Right forelimb (tissue), 1 donor: Measurements from ENCODE around the gene MYLK.
A peak's percentile ranks its signal among the peaks of the same experiment; 100 is the strongest.

Experiments used
- DNase-seq: peaks from one replicate; pipeline ENCODE4 v3.0.0-alpha.2; 2018

The MYLK gene

DNA sequence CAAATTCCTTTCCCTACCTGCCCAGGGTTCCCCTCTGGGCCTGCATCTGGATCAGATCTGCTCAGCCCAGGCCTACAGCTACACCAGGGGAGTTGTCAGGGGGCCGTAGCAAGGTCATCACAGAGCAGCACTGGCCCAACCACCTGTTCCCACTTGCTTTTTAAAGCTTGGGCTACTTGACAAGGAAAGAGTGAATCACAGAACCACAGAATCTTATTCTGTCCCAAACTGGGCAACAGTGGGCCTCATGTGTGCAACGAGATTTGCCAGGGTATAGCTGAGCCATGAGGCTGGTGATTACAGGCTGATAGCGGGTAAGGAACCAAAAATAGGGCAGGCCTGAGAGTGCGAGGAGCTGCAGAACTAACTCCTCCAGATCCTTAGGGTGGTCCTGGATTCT, 66.7 kb downstream of the MYLK start:
- no peak for DNase-seq

GRCh38 chr3:123816673-123817207, 67.4 kb downstream of the MYLK start:
- no peak for DNase-seq

GRCh38 chr3:123815981-123816380, 68.2 kb downstream of the MYLK start:
- no peak for DNase-seq

DNA sequence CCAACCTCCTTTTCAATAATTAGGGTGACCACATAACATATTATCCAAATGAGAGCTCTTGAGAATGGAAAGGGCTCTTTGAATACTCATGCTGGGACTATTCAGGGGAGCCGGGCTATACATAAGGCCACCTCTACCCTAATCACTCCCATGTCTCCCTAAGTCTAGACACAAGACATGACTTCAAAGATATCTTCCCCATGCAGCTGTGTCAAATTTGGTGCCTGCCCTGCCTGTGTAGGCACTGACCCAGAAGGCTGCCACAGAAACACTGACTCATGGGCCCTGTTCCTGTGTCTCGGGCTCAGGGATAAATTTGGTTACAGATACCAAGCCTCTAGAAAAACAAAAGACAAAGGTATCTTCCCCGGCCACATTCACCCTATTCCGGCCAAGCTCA, 70.3 kb downstream of the MYLK start:
- DNase-seq: no peak

- DNase-seq: no peak
Measured at GRCh38 chr3:123809597-123809996, 74.5 kb downstream of the MYLK start.

GRCh38 chr3:123808812-123809211, 75.3 kb downstream of the MYLK start:
- DNase-seq: no peak

DNA sequence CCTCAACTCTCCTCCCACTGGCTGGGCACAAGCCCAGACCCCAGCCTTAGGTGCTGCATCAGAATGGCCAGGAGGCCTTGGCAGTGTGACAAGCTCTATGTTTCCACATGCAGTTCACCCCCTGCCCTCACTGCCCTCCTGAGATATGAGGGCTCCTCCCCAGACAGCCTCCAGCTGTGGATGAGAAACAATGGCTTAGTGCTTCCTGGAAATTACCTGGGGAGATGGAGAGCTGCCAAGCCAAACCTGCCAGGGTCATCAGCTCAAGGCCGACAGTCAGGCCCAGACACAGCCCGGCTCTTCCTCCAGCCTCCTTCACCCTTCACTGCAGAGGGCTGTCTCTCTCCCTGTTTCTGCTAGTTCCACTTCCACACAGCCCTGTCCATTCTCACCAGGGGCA, 76.3 kb downstream of the MYLK start:
- DNase-seq: no peak

DNA sequence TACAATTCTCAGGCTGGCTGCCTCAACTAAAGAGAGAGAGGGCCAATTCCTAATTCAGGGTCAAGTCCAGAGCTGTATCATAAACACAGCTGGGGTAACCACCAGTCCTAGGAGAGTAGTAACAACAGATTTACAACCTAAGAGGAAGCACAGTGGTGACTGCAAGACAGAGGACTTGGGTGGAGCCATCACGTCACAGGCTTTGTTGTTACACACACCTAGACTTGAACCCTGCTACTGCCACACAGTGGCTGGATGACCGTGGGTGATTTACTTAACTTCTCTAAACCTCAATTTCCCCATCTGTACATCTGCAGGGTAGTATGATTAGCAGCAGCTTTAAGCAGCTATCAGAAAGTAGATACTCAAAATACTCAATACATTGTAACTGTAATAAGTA, 78.6 kb downstream of the MYLK start:
- no peak for DNase-seq

DNA sequence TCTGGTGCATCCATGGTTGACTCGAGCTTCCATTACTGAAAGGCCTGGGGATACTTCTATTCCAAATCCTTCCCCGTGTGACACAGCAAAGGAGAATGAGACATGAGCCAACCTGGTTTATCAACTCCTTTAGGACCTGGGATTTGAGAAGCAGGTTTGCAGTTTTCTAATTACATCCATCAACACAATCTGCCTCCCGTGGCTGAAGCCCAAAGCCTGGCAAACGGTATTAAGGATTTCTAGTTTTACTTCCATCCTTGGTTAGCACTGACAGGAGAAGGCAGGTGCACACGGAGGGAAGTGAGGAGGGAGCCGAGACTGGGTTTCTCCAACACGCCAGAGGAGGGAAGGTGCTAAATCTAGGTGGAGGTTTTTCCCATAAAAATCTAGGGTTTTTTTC, 79.0 kb downstream of the MYLK start:
- no peak for DNase-seq

DNA sequence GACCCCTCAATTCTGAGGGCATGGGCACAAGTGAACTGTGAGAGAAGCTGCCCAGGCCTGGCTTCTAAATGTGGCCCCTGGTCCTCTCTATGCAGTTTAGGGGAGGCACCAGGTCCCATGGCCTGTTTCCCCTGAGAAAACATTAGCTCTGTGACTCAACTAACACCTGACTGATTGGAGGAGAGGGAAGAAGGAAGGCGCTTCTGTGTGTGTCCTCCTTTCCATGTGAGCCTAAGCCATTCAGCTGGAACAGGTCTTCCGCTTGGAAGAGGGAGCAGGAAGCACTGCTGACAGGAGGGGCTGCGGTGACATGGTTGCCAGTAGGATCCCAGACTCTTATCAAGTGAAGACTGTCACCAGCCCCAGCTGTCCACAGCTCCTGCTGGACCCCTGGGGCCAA, 79.5 kb downstream of the MYLK start:
- DNase-seq: no peak

GRCh38 chr3:123803521-123803920, 80.6 kb downstream of the MYLK start:
- no peak for DNase-seq

GRCh38 chr3:123802007-123802625, 82.0 kb downstream of the MYLK start:
- no peak for DNase-seq

- DNase-seq: no peak
Measured at GRCh38 chr3:123801474-123801873, 82.7 kb downstream of the MYLK start.

DNA sequence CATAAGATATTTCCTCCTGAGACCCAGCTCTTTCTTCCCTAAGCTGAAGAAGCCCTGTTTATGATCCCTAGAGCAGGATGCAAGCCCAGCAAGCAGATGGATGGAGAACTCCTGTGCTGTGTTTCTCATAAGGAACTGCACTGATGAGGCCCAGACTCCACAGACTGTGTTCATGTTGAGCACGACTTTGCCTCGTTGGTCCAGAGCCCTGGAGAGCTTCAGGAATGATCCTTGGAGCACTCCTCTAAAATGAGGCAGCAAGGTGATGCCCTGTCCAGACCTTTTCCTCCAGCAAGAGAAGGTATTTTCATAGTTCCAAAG, 83.8 kb downstream of the MYLK start:
- DNase-seq: no peak

DNA sequence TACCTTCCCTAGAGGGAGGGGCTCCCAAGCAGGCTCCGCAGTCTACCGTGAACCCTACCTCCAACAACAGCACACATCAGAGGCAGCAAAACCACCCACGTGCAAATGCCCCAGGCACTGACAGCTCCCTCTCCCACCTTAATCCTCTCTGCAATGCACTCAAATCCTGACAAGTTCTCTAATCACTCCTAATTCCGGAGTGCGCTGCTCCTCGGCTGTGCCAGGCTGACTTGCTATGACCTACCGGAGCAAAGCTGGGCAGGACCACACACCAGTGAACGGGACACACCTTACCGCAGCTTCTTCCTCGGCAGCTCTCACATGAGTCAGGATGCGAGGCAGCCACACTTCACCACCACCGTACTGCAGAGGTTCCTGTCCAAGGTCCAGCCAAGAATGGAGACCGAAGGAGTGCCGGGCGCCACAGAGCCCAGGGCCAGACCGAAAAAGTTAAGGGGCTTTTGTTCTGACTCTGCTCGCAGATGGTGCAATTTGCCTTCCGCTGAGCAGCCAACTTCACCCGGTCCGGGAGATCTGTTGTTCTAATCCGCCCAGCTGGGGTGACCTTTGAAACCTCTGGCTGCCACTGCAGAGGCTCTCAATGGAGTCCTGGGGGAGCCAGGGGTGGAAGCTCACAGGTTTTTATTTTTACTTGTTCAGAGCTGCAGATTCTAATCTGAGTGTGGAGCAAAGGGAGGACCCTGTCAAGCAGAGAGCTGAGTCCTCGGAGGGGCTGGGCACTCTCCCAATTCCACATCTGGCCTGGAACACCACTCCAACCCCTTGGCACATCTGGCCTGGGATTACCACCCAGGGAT, 84.4 kb downstream of the MYLK start:
- DNase-seq: peak; percentile 55

DNA sequence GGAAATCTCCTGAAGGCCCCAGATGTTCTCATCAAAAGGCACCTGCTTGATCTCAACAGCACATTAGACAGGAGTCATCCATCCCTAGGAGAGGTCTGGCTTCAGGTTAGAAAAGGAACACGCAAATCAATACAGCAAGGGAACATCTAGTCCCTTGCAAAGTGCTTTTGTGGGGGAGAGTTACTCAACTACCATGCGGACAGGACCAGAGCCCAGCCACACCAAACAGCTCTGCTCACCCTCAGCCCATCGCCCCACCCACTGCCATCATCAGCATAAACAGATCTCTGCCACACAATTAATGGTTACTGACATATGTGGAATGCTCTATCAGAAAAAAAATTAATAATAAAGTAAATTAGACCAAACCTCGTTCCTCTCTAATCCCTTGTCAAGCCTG, 85.6 kb downstream of the MYLK start:
- no peak for DNase-seq

- DNase-seq: no peak
Measured at GRCh38 chr3:123795471-123796251, 88.5 kb downstream of the MYLK start.

DNA sequence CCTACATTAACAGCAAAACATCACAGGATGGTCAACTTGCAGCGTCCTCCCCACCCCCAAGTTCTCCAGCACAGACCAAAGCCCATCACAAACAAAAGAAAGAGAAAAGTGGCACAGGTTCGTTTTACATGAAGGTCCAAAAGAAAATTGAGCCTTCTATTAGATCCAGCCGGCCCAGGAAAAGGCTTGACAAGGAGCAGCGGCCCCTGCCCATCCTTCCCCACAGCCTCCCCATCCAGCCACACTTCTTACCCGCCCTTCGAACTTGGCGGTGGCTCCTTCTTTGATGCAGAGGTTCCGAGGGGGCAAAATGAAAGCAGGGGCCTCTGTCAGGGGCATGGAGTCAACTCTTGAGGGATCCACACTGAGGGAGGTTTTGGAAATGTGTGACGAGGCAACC, 90.7 kb downstream of the MYLK start:
- DNase-seq: no peak

GRCh38 chr3:123792473-123793201, 91.5 kb downstream of the MYLK start:
- DNase-seq: no peak

GRCh38 chr3:123791898-123792297, 92.2 kb downstream of the MYLK start:
- no peak for DNase-seq

DNA sequence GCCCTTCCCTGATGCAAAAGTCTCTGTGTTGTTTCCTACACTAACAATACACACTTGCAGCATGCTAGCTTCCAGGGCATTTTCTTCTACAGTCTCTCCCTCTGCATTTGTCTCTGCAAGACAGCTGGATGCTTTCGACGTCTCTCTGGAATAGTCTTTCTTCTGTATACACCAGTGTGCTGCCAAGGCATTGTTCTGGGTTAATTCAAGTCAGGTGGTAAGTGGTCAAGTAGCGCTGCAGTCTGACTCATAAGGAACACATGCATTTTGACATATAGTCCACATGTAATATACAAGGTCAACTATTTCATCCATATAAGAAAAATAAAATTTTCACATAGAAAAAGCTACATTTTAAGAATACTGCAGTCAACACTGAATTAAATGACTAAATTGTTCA, 92.7 kb downstream of the MYLK start:
- DNase-seq: no peak

DNA sequence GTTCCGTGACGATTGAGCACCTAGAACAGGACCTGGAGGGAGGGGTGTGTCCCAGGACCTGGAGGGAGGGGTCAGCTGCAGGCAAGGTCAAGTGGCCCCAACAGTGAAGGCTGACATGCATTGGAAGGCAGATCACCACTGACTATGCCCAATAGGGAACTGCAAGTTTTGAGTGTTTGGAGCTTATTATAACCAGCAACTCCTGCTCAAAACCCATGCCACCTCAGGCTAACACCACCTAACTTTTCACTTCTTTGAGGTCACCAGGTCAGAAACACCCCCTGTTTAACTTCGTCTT, 93.1 kb downstream of the MYLK start:
- no peak for DNase-seq
